Measurements from ENCODE around the gene CEACAM19.

DNA sequence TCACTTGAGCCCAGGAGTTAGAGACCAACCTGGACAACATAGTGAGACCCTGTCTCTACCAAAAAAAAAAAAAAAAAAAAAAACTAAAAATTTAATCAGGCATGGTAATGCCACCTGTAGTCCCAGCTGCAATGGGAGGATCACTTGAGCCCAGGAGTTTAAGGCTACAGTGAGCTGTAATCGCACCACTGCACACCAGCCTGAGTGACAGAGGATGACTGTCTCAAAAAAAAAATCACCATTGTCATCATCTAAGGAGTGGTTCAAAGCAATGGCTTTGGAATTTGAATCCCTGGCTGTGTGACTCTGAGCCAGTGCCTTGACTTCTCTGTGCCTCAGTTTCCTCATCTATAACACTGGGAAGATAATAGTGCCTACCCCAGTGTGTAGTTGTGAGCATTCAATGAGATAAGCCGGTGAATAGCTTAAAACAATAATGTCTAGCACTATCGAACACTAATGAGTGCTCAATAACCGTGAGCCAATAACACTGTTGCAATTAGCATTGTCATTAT, 46.4 kb upstream of the CEACAM19 start:
- TF ChIP-seq, protein P1, sequence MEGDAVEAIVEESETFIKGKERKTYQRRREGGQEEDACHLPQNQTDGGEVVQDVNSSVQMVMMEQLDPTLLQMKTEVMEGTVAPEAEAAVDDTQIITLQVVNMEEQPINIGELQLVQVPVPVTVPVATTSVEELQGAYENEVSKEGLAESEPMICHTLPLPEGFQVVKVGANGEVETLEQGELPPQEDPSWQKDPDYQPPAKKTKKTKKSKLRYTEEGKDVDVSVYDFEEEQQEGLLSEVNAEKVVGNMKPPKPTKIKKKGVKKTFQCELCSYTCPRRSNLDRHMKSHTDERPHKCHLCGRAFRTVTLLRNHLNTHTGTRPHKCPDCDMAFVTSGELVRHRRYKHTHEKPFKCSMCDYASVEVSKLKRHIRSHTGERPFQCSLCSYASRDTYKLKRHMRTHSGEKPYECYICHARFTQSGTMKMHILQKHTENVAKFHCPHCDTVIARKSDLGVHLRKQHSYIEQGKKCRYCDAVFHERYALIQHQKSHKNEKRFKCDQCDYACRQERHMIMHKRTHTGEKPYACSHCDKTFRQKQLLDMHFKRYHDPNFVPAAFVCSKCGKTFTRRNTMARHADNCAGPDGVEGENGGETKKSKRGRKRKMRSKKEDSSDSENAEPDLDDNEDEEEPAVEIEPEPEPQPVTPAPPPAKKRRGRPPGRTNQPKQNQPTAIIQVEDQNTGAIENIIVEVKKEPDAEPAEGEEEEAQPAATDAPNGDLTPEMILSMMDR (IDR thresholded peaks at IDR 0.05): no peak
- no peak for TF ChIP-seq POLR2A (IDR thresholded peaks at IDR 0.05)
